Measurements from ENCODE around the gene CACNA1G.

CACNA1G gene

GRCh38 chr17:50524838-50525237, 35.7 kb upstream of the CACNA1G start:
- H3K27me3 Mint-ChIP-seq, result peaks cover 12% of the 10 kb centered on the region
- no peaks in the 10 kb centered on the region for H3K36me3 Mint-ChIP-seq (ENCODE audit: low read depth)
- no peak overlapping the region for H3K4me3 Mint-ChIP-seq
- no peak overlapping the region for H3K27ac Mint-ChIP-seq
- H3K4me1 Mint-ChIP-seq (ENCODE audit: low read depth), result no peaks in the 10 kb centered on the region
- intact Hi-C loops (cut with micrococcal nuclease), result no loop called here
- no peaks in the 10 kb centered on the region for H3K9me3 Mint-ChIP-seq

- peaks cover 18% of the 10 kb centered on the region for H3K4me1 Mint-ChIP-seq (ENCODE audit: low read depth)
These were observed 33.3 kb upstream of the CACNA1G start for GRCh38 chr17:50527155-50527762.

GRCh38 chr17:50527949-50528474, 32.5 kb upstream of the CACNA1G start:
- peaks cover 24% of the 10 kb centered on the region for H3K4me1 Mint-ChIP-seq (ENCODE audit: low read depth)
- no peaks in the 10 kb centered on the region for H3K36me3 Mint-ChIP-seq (ENCODE audit: low read depth)
- H3K4me3 Mint-ChIP-seq, result no peak overlapping the region
- H3K27ac Mint-ChIP-seq, result no peak overlapping the region
- intact Hi-C loops (cut with micrococcal nuclease), result no loop called here
- peaks cover 34% of the 10 kb centered on the region for H3K27me3 Mint-ChIP-seq
- no peaks in the 10 kb centered on the region for H3K9me3 Mint-ChIP-seq

More at GRCh38 chr17:50527155-50527762, 33.3 kb upstream of the CACNA1G start:
- no peak overlapping the region for H3K4me3 Mint-ChIP-seq
- H3K27me3 Mint-ChIP-seq, result peaks cover 26% of the 10 kb centered on the region
- no peaks in the 10 kb centered on the region for H3K9me3 Mint-ChIP-seq
- H3K36me3 Mint-ChIP-seq (ENCODE audit: low read depth), result no peaks in the 10 kb centered on the region
- no peak overlapping the region for H3K27ac Mint-ChIP-seq
- intact Hi-C loops (cut with micrococcal nuclease), result no loop called here

GRCh38 chr17:50529849-50530248, 30.7 kb upstream of the CACNA1G start:
- Mint-ChIP-seq H3K27ac (no peak overlapping the region), H3K27me3 (peaks cover 52% of the 10 kb centered on the region), H3K4me1 (ENCODE audit: low read depth) (peaks cover 42% of the 10 kb centered on the region), H3K9me3 (no peaks in the 10 kb centered on the region), H3K4me3 (no peak overlapping the region), H3K36me3 (ENCODE audit: low read depth) (no peaks in the 10 kb centered on the region)
- intact Hi-C loops (cut with micrococcal nuclease), result no loop called here

- Mint-ChIP-seq H3K36me3 (ENCODE audit: low read depth) (no peaks in the 10 kb centered on the region), H3K27ac (no peak overlapping the region), H3K9me3 (no peaks in the 10 kb centered on the region), H3K4me1 (ENCODE audit: low read depth) (peaks cover 48% of the 10 kb centered on the region), H3K27me3 (peaks cover 67% of the 10 kb centered on the region), H3K4me3 (no peak overlapping the region)
- intact Hi-C loops (cut with micrococcal nuclease), result no loop called here
These were observed 29.0 kb upstream of the CACNA1G start for GRCh38 chr17:50531428-50532025.

- no peak within 1 kb of the TSS for H3K27ac Mint-ChIP-seq
- no peak within 1 kb of the TSS for H3K4me3 Mint-ChIP-seq
- H3K27me3 Mint-ChIP-seq, result peaks cover 70% of the 10 kb centered on the region
- intact Hi-C loops (cut with micrococcal nuclease), result no loop called here
- no peaks in the 10 kb centered on the region for H3K36me3 Mint-ChIP-seq (ENCODE audit: low read depth)
- no peaks in the 10 kb centered on the region for H3K9me3 Mint-ChIP-seq
- H3K4me1 Mint-ChIP-seq (ENCODE audit: low read depth), result peaks cover 48% of the 10 kb centered on the region
These were observed 28.0 kb upstream of the CACNA1G start, which contains the start of gene EPN3 for GRCh38 chr17:50532452-50533024. EPN3 (plus strand) TSS chr17:50532735; CDS start chr17:50536557, 3,822 bp downstream.

- Mint-ChIP-seq H3K27me3 (peaks cover 70% of the 10 kb centered on the region), H3K9me3 (no peaks in the 10 kb centered on the region), H3K27ac (no peak overlapping the region), H3K36me3 (ENCODE audit: low read depth) (no peaks in the 10 kb centered on the region), H3K4me3 (no peak overlapping the region), H3K4me1 (ENCODE audit: low read depth) (peaks cover 48% of the 10 kb centered on the region)
- intact Hi-C loops (cut with micrococcal nuclease), result no loop called here
These were observed 27.3 kb upstream of the CACNA1G start for GRCh38 chr17:50533185-50533584.

GRCh38 chr17:50533720-50534148, 26.8 kb upstream of the CACNA1G start:
- Mint-ChIP-seq H3K9me3 (no peaks in the 10 kb centered on the region), H3K36me3 (ENCODE audit: low read depth) (no peaks in the 10 kb centered on the region), H3K27me3 (peaks cover 68% of the 10 kb centered on the region), H3K4me3 (no peak overlapping the region), H3K27ac (no peak overlapping the region), H3K4me1 (ENCODE audit: low read depth) (peaks cover 53% of the 10 kb centered on the region)
- intact Hi-C loops (cut with micrococcal nuclease), result no loop called here

- Mint-ChIP-seq H3K27me3 (peaks cover 68% of the 10 kb centered on the region), H3K4me3 (no peak overlapping the region), H3K9me3 (no peaks in the 10 kb centered on the region), H3K36me3 (ENCODE audit: low read depth) (no peaks in the 10 kb centered on the region), H3K27ac (no peak overlapping the region), H3K4me1 (ENCODE audit: low read depth) (peaks cover 55% of the 10 kb centered on the region)
- intact Hi-C loops (cut with micrococcal nuclease), result no loop called here
These were observed 26.1 kb upstream of the CACNA1G start for GRCh38 chr17:50534222-50534978.

- H3K36me3 Mint-ChIP-seq (ENCODE audit: low read depth), result no peaks in the 10 kb centered on the region
- H3K9me3 Mint-ChIP-seq, result no peaks in the 10 kb centered on the region
- no peak overlapping the region for H3K27ac Mint-ChIP-seq
- intact Hi-C loops (cut with micrococcal nuclease), result no loop called here
- peaks cover 55% of the 10 kb centered on the region for H3K4me1 Mint-ChIP-seq (ENCODE audit: low read depth)
- no peak overlapping the region for H3K4me3 Mint-ChIP-seq
- peaks cover 62% of the 10 kb centered on the region for H3K27me3 Mint-ChIP-seq
These were observed 25.6 kb upstream of the CACNA1G start for GRCh38 chr17:50534979-50535326.

- Mint-ChIP-seq H3K27me3 (peaks cover 65% of the 10 kb centered on the region), H3K4me1 (ENCODE audit: low read depth) (peaks cover 55% of the 10 kb centered on the region), H3K9me3 (no peaks in the 10 kb centered on the region), H3K36me3 (ENCODE audit: low read depth) (no peaks in the 10 kb centered on the region), H3K27ac (no peak overlapping the region), H3K4me3 (no peak overlapping the region)
- intact Hi-C loops (cut with micrococcal nuclease), result no loop called here
These were observed 25.1 kb upstream of the CACNA1G start for GRCh38 chr17:50535407-50535806.

- no peaks in the 10 kb centered on the region for H3K9me3 Mint-ChIP-seq
- peaks cover 62% of the 10 kb centered on the region for H3K27me3 Mint-ChIP-seq
- no peak overlapping the region for H3K4me3 Mint-ChIP-seq
- H3K4me1 Mint-ChIP-seq (ENCODE audit: low read depth), result peaks cover 51% of the 10 kb centered on the region
- intact Hi-C loops (cut with micrococcal nuclease), result no loop called here
- H3K27ac Mint-ChIP-seq, result no peak overlapping the region
- H3K36me3 Mint-ChIP-seq (ENCODE audit: low read depth), result no peaks in the 10 kb centered on the region
These were observed 23.6 kb upstream of the CACNA1G start for GRCh38 chr17:50536683-50537646.

Measured in dendritic cell treated with granulocyte-macrophage colony-stimulating factor and Interleukin-4, amounts not matched to agents 40 ng/mL and 50 ng/mL, for 4 days (primary cell).